ENCODE data around the gene ADAMTS18.

- TF ChIP-seq EP300 (IDR thresholded peaks at IDR 0.05) (no peak), POLR2A (IDR thresholded peaks at IDR 0.05) (no peak), CTCF (IDR thresholded peaks at IDR 0.05) (no peak)
Observed at GRCh38 chr16:77430787-77431585, 3.8 kb downstream of the ADAMTS18 start.
